Measurements from ENCODE around the gene ZDHHC20. TPM values are rescaled to one million over a fixed set of nuclear protein-coding genes. Genes with fewer than 3 reads are reported as not detected.

Gene ZDHHC20
- total RNA-seq, 1 experiment from 2014 or later, result 69.1 TPM

- no peak overlapping the region for H3K9ac ChIP-seq (ENCODE audit: extremely low read depth, insufficient read length, low read length)
- DNase-seq, result peak; percentile 43
- H3K4me1 ChIP-seq (ENCODE audit: insufficient read depth, low read length), result no peaks in the 10 kb centered on the region
- H4K8ac ChIP-seq (replicated peaks; ENCODE audit: insufficient read length, low read depth, low read length), result no peak overlapping the region
- H3T11ph ChIP-seq (ENCODE audit: low read length), result no peak overlapping the region
- no peak overlapping the region for H2BK5ac ChIP-seq (ENCODE audit: insufficient read length, low read length)
- TF ChIP-seq, protein P1, sequence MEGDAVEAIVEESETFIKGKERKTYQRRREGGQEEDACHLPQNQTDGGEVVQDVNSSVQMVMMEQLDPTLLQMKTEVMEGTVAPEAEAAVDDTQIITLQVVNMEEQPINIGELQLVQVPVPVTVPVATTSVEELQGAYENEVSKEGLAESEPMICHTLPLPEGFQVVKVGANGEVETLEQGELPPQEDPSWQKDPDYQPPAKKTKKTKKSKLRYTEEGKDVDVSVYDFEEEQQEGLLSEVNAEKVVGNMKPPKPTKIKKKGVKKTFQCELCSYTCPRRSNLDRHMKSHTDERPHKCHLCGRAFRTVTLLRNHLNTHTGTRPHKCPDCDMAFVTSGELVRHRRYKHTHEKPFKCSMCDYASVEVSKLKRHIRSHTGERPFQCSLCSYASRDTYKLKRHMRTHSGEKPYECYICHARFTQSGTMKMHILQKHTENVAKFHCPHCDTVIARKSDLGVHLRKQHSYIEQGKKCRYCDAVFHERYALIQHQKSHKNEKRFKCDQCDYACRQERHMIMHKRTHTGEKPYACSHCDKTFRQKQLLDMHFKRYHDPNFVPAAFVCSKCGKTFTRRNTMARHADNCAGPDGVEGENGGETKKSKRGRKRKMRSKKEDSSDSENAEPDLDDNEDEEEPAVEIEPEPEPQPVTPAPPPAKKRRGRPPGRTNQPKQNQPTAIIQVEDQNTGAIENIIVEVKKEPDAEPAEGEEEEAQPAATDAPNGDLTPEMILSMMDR (conservative IDR thresholded peaks at IDR 0.05), result no peak
- H3K79me2 ChIP-seq (ENCODE audit: insufficient read depth, low read length), result no peaks in the 10 kb centered on the region
- no CpG with 5 or more reads among the region's 3 CpGs for WGBS (ENCODE audit: extremely low coverage, insufficient read length, low lambda C conversion rate)
- Mint-ChIP-seq H3K27ac (no peak overlapping the region), H3K4me1 (peaks cover 15 to 21% of the 10 kb centered on the region in 2 experiments), H3K36me3 (ENCODE audit: insufficient read depth in 1 of 3, low read depth in 3 of 3) (no peaks in the 10 kb centered on the region; a peak in 2 of 7 replicates), H3K27me3 (ENCODE audit: low read depth) (peaks cover 7% of the 10 kb centered on the region; the same call in 1 of the 2 replicates), H3K9me3 (no peaks in the 10 kb centered on the region; a peak in 2 of 5 replicates), H3K4me3 (no peak overlapping the region)
- H4K5ac ChIP-seq (ENCODE audit: insufficient read length, low read depth, low read length), result no peak overlapping the region
- no peaks in the 10 kb centered on the region for H3K79me1 ChIP-seq (ENCODE audit: insufficient read depth, low read depth, low read length, poor library complexity, severe bottlenecking)
- H4K91ac ChIP-seq (ENCODE audit: insufficient read length, low read depth, low read length), result no peak overlapping the region
- H2BK20ac ChIP-seq (ENCODE audit: low read depth, low read length, poor library complexity, severe bottlenecking), result no peak overlapping the region
- H3K14ac ChIP-seq (ENCODE audit: insufficient read depth, low read length), result no peak overlapping the region
- no peak overlapping the region for H3K4me2 ChIP-seq (ENCODE audit: insufficient read depth, insufficient read length, low read length)
- H4K20me1 ChIP-seq (ENCODE audit: control insufficient read depth, insufficient read depth, insufficient read length), result no peaks in the 10 kb centered on the region
- H3K27me3 ChIP-seq (ENCODE audit: insufficient read depth, low read length), result no peaks in the 10 kb centered on the region
- no peak overlapping the region for H2AK5ac ChIP-seq (ENCODE audit: insufficient read length, low read length)
- H3K18ac ChIP-seq (ENCODE audit: insufficient read length, low read depth, low read length), result no peak overlapping the region
- H2BK120ac ChIP-seq (ENCODE audit: low read depth, low read length, poor library complexity, severe bottlenecking), result no peak overlapping the region
- no peaks in the 10 kb centered on the region for H3K23me2 ChIP-seq (ENCODE audit: insufficient read length, low read depth, low read length, poor library complexity, severe bottlenecking)
- no peak overlapping the region for H3K27ac ChIP-seq (ENCODE audit: insufficient read length, low read depth, low read length)
- no peak overlapping the region for H3K4ac ChIP-seq (ENCODE audit: low read depth, low read length)
- H2BK12ac ChIP-seq (ENCODE audit: insufficient read length, low read depth, low read length), result no peak overlapping the region
- H2AFZ ChIP-seq (ENCODE audit: low read length), result no peak overlapping the region
- H2BK15ac ChIP-seq (ENCODE audit: low read depth, low read length), result no peak overlapping the region
- H3K23ac ChIP-seq (ENCODE audit: insufficient read length, low read depth, low read length), result no peak overlapping the region
- no peak overlapping the region for H3K56ac ChIP-seq (ENCODE audit: insufficient read length, low read depth, low read length)
- H3K9me3 ChIP-seq (ENCODE audit: control insufficient read depth, low read depth, low read length), result no peaks in the 10 kb centered on the region
Measured at GRCh38 chr13:21355304-21355703, 103.8 kb downstream of the ZDHHC20 start.
